GM13977 (cell line): ENCODE results near the gene LLPH.

Source experiments
- DNase-seq: peaks from one replicate; pipeline ENCODE4 v3.0.0; 2012; ENCODE audit warnings: low spot score
- CTCF ChIP-seq: IDR thresholded peaks from 2 replicates; pipeline ENCODE4 v1.5.1; 2012; ENCODE audit warnings: mild to moderate bottlenecking, control low read depth; ENCODE audit not compliant: insufficient read depth; ENCODE audit errors: extremely low read depth, missing control alignments
- in situ Hi-C: fragments of 300-500 bp; cut with MboI; formaldehyde crosslinking; loops from one replicate; pipeline ENCODE4 v1.12.0; 2022; ENCODE audit warnings: low sequenced_read_pairs, low pct_unique_long_range_greater_than_20kb, mixed read lengths, inconsistent platforms; ENCODE audit not compliant: unreplicated experiment

Gene LLPH

GRCh38 chr12:66085213-66085612, 45.3 kb downstream of the LLPH start:
- DNase-seq = no peak
- TF ChIP-seq CTCF = no peak
- in situ Hi-C loops = loop anchor here (25.0 kb wide), 2 partner anchors 498 to 1198 kb away; no protein-coding TSS in a partner anchor

- no peak for TF ChIP-seq CTCF
- in situ Hi-C loops = loop anchor here (25.0 kb wide), 2 partner anchors 496 to 1196 kb away; no protein-coding TSS in a partner anchor
- no peak for DNase-seq
Measured at GRCh38 chr12:66083766-66084165, 46.8 kb downstream of the LLPH start.

- no peak for TF ChIP-seq CTCF
- no peak for DNase-seq
- in situ Hi-C loops = loop anchor here (25.0 kb wide), 2 partner anchors 495 to 1195 kb away; no protein-coding TSS in a partner anchor
Measured at GRCh38 chr12:66082744-66083143, 47.8 kb downstream of the LLPH start.

GRCh38 chr12:66080791-66081190, 49.8 kb downstream of the LLPH start:
- no peak for TF ChIP-seq CTCF
- in situ Hi-C loops = loop anchor here (25.0 kb wide), 2 partner anchors 493 to 1193 kb away; no protein-coding TSS in a partner anchor
- no peak for DNase-seq

- TF ChIP-seq CTCF = no peak
- in situ Hi-C loops = loop anchor here (25.0 kb wide), 2 partner anchors 490 to 1190 kb away; no protein-coding TSS in a partner anchor
- DNase-seq = no peak
Measured at GRCh38 chr12:66077542-66077941, 53.0 kb downstream of the LLPH start.

GRCh38 chr12:66074561-66074960, 56.0 kb downstream of the LLPH start:
- DNase-seq = no peak
- TF ChIP-seq CTCF = no peak
- in situ Hi-C loops = no loop called here
